ENCODE measurements around the gene SKI. TPM values are rescaled to one million over a fixed set of nuclear protein-coding genes. Genes with fewer than 3 reads are reported as not detected.

SKI gene
- total and polyA plus RNA-seq, 2 of the 4 experiments (the other 2 are of a cell fraction), result 2.3 to 20.1 TPM

- ChIA-PET POLR2A (ENCODE audit: unreplicated experiment) (no interaction called here), CTCF (no interaction called here)
- 100% methylated on average over 5 of the region's 9 CpGs; no CpG with 5 or more reads in 1 of the 2 experiments for WGBS, 2 experiments (ENCODE audit: extremely low coverage in 2 of 2, insufficient read length in 1 of 2)
Measured at GRCh38 chr1:2258996-2259395, 30.9 kb downstream of the SKI start.

More at GRCh38 chr1:2258996-2259395, 30.9 kb downstream of the SKI start:
- no peak overlapping the region for H2AFZ ChIP-seq (replicated peaks; ENCODE audit: low read length, poor library complexity)
- H2AK5ac ChIP-seq (ENCODE audit: low read depth, low read length), result no peak overlapping the region
- no peaks in the 10 kb centered on the region for H3K9me3 ChIP-seq (ENCODE audit: control insufficient read depth, insufficient read depth, low read length)
- no peak overlapping the region for H2BK20ac ChIP-seq (ENCODE audit: low read depth, low read length)
- dilution Hi-C loops (cut with HindIII; ENCODE audit: low sequenced_read_pairs, unreplicated experiment), result no loop called here
- intact Hi-C loops (cut with micrococcal nuclease), result no loop called here
- H3K79me1 ChIP-seq (ENCODE audit: low read depth in 1 of 2, low read length in 2 of 2), result peaks cover 15 to 55% of the 10 kb centered on the region in 2 experiments
- H3K14ac ChIP-seq (replicated peaks; ENCODE audit: low read depth, low read length), result no peak overlapping the region
- no peak overlapping the region for H3K56ac ChIP-seq (ENCODE audit: extremely low read depth, insufficient read depth, low read length)
- H3K4me2 ChIP-seq (ENCODE audit: low read depth, low read length), result no peak overlapping the region
- H3K36me3 ChIP-seq (ENCODE audit: control insufficient read depth, insufficient read depth, low read length), result peaks cover 7% of the 10 kb centered on the region; the same call in 1 of the 2 replicates
- H3K9ac ChIP-seq (ENCODE audit: low read depth, low read length), result no peak overlapping the region
- TF ChIP-seq MAZ (IDR thresholded peaks at IDR 0.05; ENCODE audit: borderline replicate concordance, low read depth, low read length), result no peak
- no peak for TF ChIP-seq CTCF (conservative IDR thresholded peaks at IDR 0.05; ENCODE audit: low read depth, low read length)
- TF ChIP-seq NFE2L2 (IDR thresholded peaks at IDR 0.05; ENCODE audit: low read depth, low read length), result no peak
- TF ChIP-seq RCOR1 (IDR thresholded peaks at IDR 0.05; ENCODE audit: insufficient replicate concordance, low read length), result no peak
- TF ChIP-seq POLR2A (IDR thresholded peaks at IDR 0.05; ENCODE audit: low read depth, low read length), result no peak
- no peak for TF ChIP-seq BHLHE40 (IDR thresholded peaks at IDR 0.05; ENCODE audit: low read depth, low read length)
- no peak for TF ChIP-seq USF2 (IDR thresholded peaks at IDR 0.05; ENCODE audit: low read depth, low read length)
- no peak for TF ChIP-seq SMC3 (IDR thresholded peaks at IDR 0.05; ENCODE audit: low read depth, low read length)
- no peak for TF ChIP-seq RAD21 (IDR thresholded peaks at IDR 0.05; ENCODE audit: low read length)
- no peak for TF ChIP-seq RFX5 (IDR thresholded peaks at IDR 0.05; ENCODE audit: low read depth, low read length)
- TF ChIP-seq CEBPB (IDR thresholded peaks at IDR 0.05; ENCODE audit: low read depth, low read length), result no peak
- no peak for TF ChIP-seq MXI1 (IDR thresholded peaks at IDR 0.05; ENCODE audit: borderline replicate concordance, low read depth, low read length)
- no peak for TF ChIP-seq MAFK (IDR thresholded peaks at IDR 0.05; ENCODE audit: low read depth, low read length)
- TF ChIP-seq ELK1 (IDR thresholded peaks at IDR 0.05; ENCODE audit: borderline replicate concordance, low read depth, low read length), result no peak
- TF ChIP-seq FOS (IDR thresholded peaks at IDR 0.05; ENCODE audit: low read depth, low read length), result no peak
- H3K4me1 ChIP-seq (ENCODE audit: control insufficient read depth, insufficient read depth, low read length), result peaks cover 10% of the 10 kb centered on the region; the same call in 1 of the 2 replicates
- H4K8ac ChIP-seq (ENCODE audit: low read depth in 2 of 2, low read length in 2 of 2), result no peak overlapping the region
- DNase-seq (no peak), ATAC-seq (ENCODE audit: low read depth) (no peak)
- no peak overlapping the region for H2BK15ac ChIP-seq (ENCODE audit: low read depth, low read length)
- H3K23ac ChIP-seq (ENCODE audit: low read depth, low read length), result no peak overlapping the region
- no peak overlapping the region for H2AK9ac ChIP-seq (replicated peaks; ENCODE audit: low read depth, low read length, poor library complexity)
- no peak overlapping the region for H2BK120ac ChIP-seq (ENCODE audit: low read depth, low read length)
- peaks cover 100% of the 10 kb centered on the region for H4K20me1 ChIP-seq (ENCODE audit: insufficient read depth, low read length)
- H3K4me3 ChIP-seq (ENCODE audit: insufficient read depth, low read depth, low read length), result no peak overlapping the region
- no peak overlapping the region for H3K18ac ChIP-seq (ENCODE audit: low read depth, low read length)
- peaks cover 45% of the 10 kb centered on the region for H3K9me1 ChIP-seq (ENCODE audit: insufficient read depth, low read length)
- no peak overlapping the region for H4K5ac ChIP-seq (ENCODE audit: low read depth, low read length)
- no TSS peak for BruUV-seq (replicated peaks)
- H3K27ac ChIP-seq (ENCODE audit: insufficient read depth, low read length), result no peak overlapping the region
- H3K4ac ChIP-seq (ENCODE audit: low read depth, low read length), result no peak overlapping the region
- in situ Hi-C loops (cut with MboI; ENCODE audit: low sequenced_read_pairs), result no loop called here
- H2BK5ac ChIP-seq (ENCODE audit: low read depth, low read length, poor library complexity, severe bottlenecking), result no peak overlapping the region
- H3K27me3 ChIP-seq (ENCODE audit: control insufficient read depth, insufficient read depth, low read length), result no peaks in the 10 kb centered on the region
- H4K91ac ChIP-seq (ENCODE audit: insufficient read depth, low read depth, low read length), result no peak overlapping the region
